Activated naive CD8-positive, alpha-beta T cell treated with anti-CD3 and anti-CD28 coated beads, Interleukin-2, amount 50 U/mL, for 16 hours (primary cell): ENCODE measurements around the gene ATP6V1F.

ENCODE experiments used
- DNase-seq: peaks from one replicate; pipeline ENCODE4 v3.0.0-alpha.2; 2020; ENCODE audit warnings: low read depth, low spot score

Gene ATP6V1F

DNA sequence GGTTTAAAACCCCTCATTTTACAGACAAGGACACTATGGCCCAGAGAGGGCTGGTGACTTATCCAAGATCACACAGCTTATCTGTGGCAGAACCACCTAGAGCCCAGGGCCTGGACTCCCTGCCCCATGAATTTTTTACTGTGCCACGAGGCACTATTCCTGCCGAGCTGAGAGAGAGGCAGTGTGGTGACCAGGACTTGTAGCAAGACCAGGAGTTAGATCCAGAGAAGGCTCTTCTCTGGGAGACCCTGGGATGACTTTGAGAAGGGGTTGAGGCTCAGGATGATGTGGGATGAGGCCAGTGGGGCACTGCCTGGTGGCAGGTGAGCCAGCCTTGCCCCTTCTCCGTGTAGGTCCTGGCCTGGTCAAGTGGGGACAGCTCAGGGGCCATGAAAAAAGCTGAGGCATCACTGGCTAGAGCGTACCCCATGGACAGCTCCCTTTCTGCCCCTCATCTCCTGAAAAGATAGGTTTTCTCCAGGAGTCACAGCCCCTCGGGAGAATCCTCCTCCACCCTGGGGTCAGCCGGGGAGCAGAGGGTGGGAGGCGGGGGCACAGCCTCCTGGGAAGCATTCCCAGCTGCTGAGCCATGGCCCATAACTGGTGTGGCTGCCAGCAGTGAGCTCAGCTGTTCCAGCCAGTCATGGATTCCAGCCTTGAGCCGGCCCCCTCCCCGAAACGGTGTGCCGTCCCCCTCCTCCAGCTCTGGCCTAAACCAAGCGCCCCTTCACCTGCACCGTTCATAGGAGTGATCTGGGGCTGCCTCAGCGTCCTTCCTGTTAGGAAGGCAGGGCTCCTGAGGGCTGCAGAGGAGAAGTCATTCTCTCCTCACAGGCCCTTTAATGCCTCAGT, 26.6 kb upstream of the ATP6V1F start:
- DNase-seq, result no peak

DNA sequence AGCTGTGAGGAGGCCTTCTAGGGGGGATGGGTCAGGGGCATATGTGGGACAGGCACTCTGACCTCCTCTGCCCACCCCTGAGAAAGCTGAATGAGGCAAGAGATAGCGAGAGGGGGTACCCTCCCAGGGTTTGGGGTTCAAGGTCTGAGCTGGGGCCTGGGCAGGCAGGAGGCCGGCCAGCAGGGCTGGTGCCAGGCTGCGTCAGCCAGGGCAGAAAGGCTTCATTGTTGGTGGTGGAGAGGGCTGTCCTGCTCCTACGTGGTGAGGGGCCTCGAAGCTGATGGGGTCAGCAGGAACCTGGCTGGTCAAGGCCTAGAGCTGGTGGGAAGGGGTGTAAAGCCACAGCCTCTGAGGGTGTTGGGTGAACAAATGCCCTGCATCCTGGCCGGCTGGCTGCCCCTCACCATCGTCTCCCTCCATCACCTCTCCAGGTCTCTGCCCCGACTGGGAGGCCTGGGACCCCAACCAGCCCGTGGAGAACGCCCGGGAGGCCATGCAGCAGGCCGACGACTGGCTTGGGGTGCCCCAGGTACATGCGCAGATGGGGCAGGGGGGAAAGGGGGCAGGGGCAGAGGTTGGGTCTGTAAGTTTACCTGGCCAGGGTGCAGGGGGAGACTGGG, 25.8 kb upstream of the ATP6V1F start:
- DNase-seq, result no peak

DNA sequence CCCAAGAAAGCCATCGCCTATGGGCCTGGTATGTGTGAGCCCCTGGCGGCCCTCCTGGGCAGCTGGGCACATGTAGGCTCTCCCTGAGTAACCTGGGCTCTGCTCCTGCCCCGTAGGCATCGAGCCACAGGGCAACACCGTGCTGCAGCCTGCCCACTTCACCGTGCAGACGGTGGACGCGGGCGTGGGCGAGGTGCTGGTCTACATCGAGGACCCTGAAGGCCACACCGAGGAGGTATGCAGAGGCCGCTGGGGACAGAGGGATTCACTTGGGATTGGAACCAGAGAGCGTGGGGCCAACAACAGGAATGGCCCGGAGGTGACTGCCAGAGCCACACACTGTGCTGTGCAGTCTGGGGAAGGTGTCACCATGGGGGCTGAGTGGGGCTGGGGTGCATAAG, 25.1 kb upstream of the ATP6V1F start:
- DNase-seq, result no peak

DNA sequence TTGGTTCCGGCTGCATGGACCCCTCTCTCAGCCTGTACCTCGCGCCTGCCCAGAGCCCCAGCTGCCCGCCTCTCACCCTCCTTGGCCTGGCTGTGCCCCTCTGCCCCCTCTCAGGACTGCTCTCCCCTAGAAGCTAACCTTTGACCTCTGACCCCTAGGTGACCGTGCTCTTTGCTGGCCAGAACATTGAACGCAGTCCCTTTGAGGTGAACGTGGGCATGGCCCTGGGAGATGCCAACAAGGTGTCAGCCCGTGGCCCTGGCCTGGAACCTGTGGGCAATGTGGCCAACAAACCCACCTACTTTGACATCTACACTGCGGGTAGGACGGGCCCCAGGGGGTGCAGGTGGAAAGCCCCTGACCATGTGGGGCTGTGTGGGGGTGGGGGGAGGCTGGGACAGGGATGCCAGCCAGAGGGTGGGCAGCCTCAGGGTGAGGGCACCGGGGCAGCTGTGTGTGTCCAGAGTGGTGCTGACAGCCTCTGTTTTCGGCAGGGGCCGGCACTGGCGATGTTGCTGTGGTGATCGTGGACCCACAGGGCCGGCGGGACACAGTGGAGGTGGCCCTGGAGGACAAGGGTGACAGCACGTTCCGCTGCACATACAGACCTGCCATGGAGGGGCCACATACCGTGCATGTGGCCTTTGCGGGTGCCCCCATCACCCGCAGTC, 24.4 kb upstream of the ATP6V1F start:
- DNase-seq, result no peak

- no peak for DNase-seq
These were observed 23.5 kb upstream of the ATP6V1F start for GRCh38 chr7:128838981-128839731.

DNA sequence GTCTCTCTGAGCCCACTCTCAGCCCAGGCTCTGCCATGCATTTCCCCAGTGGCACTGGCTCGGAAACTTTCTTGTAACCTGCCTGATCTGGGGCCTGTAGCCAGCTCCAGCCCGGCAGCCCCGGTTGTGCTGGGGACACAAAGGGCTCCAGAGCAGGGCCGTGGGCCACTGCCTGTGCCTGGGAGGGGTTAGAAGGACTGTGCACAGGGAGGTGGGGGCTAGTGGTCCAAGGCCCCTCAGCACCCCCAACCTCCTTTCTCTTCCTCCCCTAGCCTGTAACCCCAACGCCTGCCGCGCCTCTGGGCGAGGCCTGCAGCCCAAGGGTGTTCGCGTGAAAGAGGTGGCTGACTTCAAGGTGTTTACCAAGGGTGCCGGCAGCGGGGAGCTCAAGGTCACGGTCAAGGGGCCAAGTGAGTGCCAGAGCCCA, 22.9 kb upstream of the ATP6V1F start:
- DNase-seq, result no peak

- DNase-seq, result no peak
These were observed 22.1 kb upstream of the ATP6V1F start for GRCh38 chr7:128840326-128841170.

GRCh38 chr7:128841171-128841690, 21.4 kb upstream of the ATP6V1F start:
- DNase-seq, result no peak

DNA sequence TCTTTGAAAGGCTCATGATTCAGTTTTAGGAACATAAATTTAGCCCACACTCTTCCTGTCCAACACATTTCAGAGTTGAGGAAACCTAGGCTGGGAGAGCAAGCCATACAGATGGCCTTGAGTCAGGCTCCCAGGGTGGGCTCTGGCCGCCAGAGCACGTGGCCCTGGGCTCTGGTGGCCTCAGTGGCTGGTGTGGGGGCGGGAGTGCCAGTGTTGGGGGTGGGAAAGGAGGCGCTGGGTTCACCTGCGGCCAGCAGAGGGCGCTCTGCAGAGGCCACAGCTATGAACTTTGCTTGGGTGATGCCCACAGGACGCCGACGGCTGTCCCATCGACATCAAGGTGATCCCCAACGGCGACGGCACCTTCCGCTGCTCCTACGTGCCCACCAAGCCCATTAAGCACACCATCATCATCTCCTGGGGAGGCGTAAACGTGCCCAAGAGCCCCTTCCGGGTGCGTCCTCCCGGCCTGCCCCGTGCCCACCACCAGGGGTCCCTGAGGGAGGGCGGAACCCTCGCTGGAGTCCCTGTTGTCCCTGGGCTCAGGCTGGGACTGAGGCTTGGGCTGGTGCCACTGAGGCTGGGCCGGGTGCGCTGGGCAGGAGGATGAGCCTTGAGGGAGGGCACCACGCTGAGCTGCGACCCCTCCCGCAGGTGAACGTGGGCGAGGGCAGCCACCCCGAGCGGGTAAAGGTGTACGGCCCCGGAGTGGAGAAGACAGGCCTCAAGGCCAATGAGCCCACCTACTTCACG, 20.6 kb upstream of the ATP6V1F start:
- peak; percentile 38 for DNase-seq

GRCh38 chr7:128842674-128843641, 19.7 kb upstream of the ATP6V1F start:
- no peak for DNase-seq

DNA sequence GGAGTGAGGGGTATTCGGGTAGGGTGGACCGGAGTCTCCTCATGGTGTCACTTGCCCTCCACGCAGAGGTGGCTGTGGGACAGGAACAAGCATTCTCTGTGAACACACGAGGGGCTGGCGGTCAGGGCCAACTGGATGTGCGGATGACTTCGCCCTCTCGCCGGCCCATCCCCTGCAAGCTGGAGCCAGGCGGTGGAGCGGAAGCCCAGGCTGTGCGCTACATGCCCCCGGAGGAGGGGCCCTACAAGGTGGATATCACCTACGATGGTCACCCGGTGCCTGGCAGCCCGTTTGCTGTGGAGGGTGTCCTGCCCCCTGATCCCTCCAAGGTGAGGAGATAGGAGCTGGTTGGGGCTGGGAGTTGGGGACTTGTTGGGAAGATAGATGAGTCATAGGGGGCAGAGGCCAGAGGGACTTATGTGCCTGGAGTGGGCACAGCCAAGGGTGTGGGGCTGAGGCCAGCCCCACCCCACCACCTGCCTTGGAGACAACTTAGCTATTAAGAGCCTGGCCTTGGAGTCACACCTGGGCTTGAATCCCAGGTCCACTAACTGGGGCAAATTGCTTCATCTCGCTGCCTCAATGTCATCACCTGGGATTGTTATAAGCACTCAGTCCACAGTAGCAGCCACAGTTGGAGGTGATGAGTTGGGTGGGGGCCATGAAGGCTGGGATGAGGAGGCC, 18.6 kb upstream of the ATP6V1F start:
- DNase-seq, result no peak

GRCh38 chr7:128844777-128845311, 17.8 kb upstream of the ATP6V1F start:
- no peak for DNase-seq

DNA sequence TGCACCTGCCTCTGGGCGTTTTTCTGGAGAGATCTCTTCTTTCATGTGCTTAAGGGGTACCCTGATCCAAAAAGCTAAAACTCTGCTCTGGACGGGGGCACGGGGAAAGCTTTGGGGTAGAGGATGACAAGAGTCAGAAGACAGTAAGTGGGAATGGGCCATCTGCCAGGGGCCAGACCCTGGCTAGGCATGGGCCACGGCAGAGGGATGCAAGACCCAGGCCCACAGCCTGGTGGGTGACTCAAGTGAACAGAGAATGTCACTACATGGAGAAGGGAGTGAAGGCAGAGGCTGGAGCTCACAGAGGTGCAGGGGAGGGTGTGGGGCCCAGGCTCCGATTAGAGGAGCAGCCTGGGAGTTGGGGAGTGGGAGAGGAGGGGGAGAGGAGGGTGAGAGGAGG, 17.2 kb upstream of the ATP6V1F start:
- DNase-seq, result no peak

GRCh38 chr7:128845987-128846386, 16.7 kb upstream of the ATP6V1F start:
- DNase-seq, result no peak

DNA sequence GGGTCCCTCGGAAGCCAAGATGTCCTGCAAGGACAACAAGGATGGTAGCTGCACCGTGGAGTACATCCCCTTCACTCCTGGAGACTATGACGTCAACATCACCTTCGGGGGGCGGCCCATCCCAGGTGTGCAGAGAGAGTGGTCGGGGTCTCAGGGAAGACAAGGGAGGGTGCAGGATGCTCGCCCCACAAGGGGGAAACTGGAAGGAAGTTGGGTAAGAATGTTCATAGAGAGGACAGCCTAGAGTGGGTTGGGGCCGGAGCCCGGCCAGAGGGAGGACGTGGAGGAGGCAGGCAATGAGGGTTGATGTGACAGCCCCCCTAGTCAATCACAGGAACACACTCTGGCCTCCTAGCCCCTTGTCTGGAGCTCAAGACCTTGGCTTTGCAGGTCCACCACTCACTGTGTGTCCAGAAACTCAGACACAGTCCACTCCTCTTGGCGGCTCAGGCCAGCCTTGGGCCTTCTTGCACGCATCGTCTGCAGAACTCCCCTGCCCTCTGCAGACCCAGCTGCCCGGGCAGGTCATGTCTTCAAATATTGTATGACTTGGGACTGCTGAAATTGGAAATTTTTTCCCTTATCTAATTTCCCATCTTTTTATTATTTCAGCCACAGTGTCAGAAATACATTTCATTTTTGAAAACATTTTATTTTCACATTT, 15.7 kb upstream of the ATP6V1F start:
- DNase-seq, result no peak

DNA sequence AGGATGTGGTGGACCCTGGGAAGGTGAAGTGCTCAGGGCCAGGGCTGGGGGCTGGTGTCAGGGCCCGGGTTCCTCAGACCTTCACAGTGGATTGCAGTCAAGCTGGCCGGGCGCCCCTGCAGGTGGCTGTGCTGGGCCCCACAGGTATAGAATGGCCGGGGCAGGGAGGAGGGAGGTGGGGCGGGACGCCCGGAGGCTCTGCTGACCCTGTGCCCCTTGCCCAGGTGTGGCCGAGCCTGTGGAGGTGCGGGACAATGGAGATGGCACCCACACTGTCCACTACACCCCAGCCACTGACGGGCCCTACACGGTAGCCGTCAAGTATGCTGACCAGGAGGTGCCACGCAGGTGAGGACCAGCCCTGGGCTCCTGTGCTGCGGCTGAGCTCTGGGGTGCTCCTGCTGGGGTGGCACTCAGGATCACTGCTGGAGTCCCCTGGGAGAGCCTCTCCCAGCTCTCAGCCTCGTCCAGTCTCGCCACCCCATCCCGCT, 14.9 kb upstream of the ATP6V1F start:
- no peak for DNase-seq
